HepG2 (cell line): ENCODE results near the gene TBRG4. TPM values are rescaled to one million over a fixed set of nuclear protein-coding genes. Genes with fewer than 3 reads are reported as not detected.

Source experiments
- ATAC-seq: fragments of 200-7000 bp; cut with Tn5 transposase; 3 replicates; pipeline ENCODE4 v1.9.1; 2020; ENCODE audit warnings: mild to moderate bottlenecking, moderate library complexity
- BruUV-seq: library from RNA; stranded (reverse); fragments of 400-500 nt; replicated peaks from 2 replicates; lab custom pipeline; 2021; lab: Mats Ljungman, UMichigan
- CTCF ChIA-PET: fragments of 300-600 bp; formaldehyde crosslinking; extraction: SDS; loops from one replicate; lab custom pipeline; 2021; ENCODE audit warnings: low total read pairs, inconsistent platforms, low intra/inter-chr PET ratio; lab: Yijun Ruan, JAX
- POLR2A ChIA-PET: fragments of 350-600 bp; sonication (Branson Sonifier 250); formaldehyde crosslinking; loops from one replicate; lab custom pipeline; 2020; ENCODE audit warnings: antibody characterized with exemption, inconsistent platforms; lab: Yijun Ruan, JAX
- DNase-seq: peaks from one replicate; pipeline ENCODE4 v3.0.0-alpha.2; 2015; ENCODE audit warnings: low spot score
- FAIRE-seq: peaks from 3 replicates; lab custom pipeline; 2011; peaks lifted over from hg19 to GRCh38; lab: Jason Lieb, UNC
- H2AFZ ChIP-seq: one replicate; pipeline ENCODE4 v1.6.1; 2011; ENCODE audit warnings: low read length, inconsistent platforms
- H3K27ac ChIP-seq: fragments of 300-600 bp; 3 replicates; pipeline ENCODE4 v1.8.0; 2011; ENCODE audit warnings: mixed run types, mild to moderate bottlenecking, mixed read lengths, low read length, inconsistent platforms; ENCODE audit not compliant: insufficient read depth; ENCODE audit errors: extremely low read length
- H3K27me3 ChIP-seq, 2 experiments: fragments of 200-600 bp in 1 of 2; 2 replicates in 1 of 2; 3 replicates in 1 of 2; pipeline versions ENCODE4 v1.6.0 to v1.8.0; 2011; ENCODE audit warnings: low read length in 2 of 2, mild to moderate bottlenecking in 2 of 2, moderate library complexity in 2 of 2, inconsistent platforms in 1 of 2; ENCODE audit not compliant: insufficient read depth in 2 of 2, control insufficient read depth in 1 of 2
- H3K36me3 ChIP-seq, 2 experiments: fragments of 200-600 bp in 1 of 2; replicated peaks in 1 of 2; 2 replicates in 1 of 2; 3 replicates in 1 of 2; pipeline versions ENCODE4 v1.5.1 to v1.8.0; 2011; ENCODE audit warnings: low read length in 2 of 2, inconsistent platforms in 1 of 2; ENCODE audit not compliant: insufficient read depth in 2 of 2, control insufficient read depth in 1 of 2
- H3K4me1 ChIP-seq: 2 replicates; pipeline ENCODE4 v1.5.1; 2012; ENCODE audit warnings: low read length, inconsistent platforms; ENCODE audit not compliant: insufficient read depth
- H3K4me2 ChIP-seq: 2 replicates; pipeline ENCODE4 v1.6.0; 2011; ENCODE audit warnings: low read depth, low read length, inconsistent platforms
- H3K4me3 ChIP-seq, 3 experiments: fragments of 200-600 bp in 1 of 3; sonication (generic), shearing (Covaris generic) in 1 of 3; replicated peaks in 1 of 3; 2 replicates each; pipeline ENCODE4 v1.5.1; 2011 to 2016; ENCODE audit warnings: low read length in 3 of 3, inconsistent platforms in 2 of 3, low read depth in 2 of 3, mild to moderate bottlenecking in 2 of 3, control low read depth in 1 of 3, mixed read lengths in 1 of 3; ENCODE audit not compliant: insufficient read depth in 1 of 3
- H3K79me2 ChIP-seq: one replicate; pipeline ENCODE4 v1.6.1; 2011; ENCODE audit warnings: low read length, inconsistent platforms; ENCODE audit not compliant: insufficient read depth
- H3K9ac ChIP-seq: 2 replicates; pipeline ENCODE4 v1.6.0; 2011; ENCODE audit warnings: mild to moderate bottlenecking, low read depth, low read length, inconsistent platforms; ENCODE audit not compliant: insufficient read depth
- H3K9me3 ChIP-seq: 2 replicates; pipeline ENCODE4 v1.5.1; 2012; ENCODE audit warnings: mild to moderate bottlenecking, low read length
- H4K20me1 ChIP-seq: 2 replicates; pipeline ENCODE4 v1.6.0; 2011; ENCODE audit warnings: inconsistent platforms, mild to moderate bottlenecking, low read length, moderate library complexity; ENCODE audit not compliant: insufficient read depth
- ARID4A ChIP-seq: sonication (generic); formaldehyde crosslinking; IDR thresholded peaks from 2 replicates; pipeline ENCODE4 v1.5.0; 2020; ENCODE audit warnings: mild to moderate bottlenecking, missing genetic modification reagents, borderline replicate concordance
- BCL3 ChIP-seq: sonication (generic); formaldehyde crosslinking; IDR thresholded peaks from 2 replicates; pipeline ENCODE4 v1.5.1; 2020; ENCODE audit warnings: mild to moderate bottlenecking, missing genetic modification reagents, moderate library complexity
- IRF9 ChIP-seq: sonication (generic); formaldehyde crosslinking; IDR thresholded peaks from 2 replicates; pipeline ENCODE4 v1.8.0; 2022; ENCODE audit warnings: missing genetic modification reagents, mild to moderate bottlenecking, borderline replicate concordance
- MLXIP ChIP-seq: sonication (generic); formaldehyde crosslinking; IDR thresholded peaks from 2 replicates; pipeline ENCODE4 v1.9.0; 2021; ENCODE audit warnings: missing genetic modification reagents, borderline replicate concordance
- SUZ12 ChIP-seq: fragments of 150-350 bp; IDR thresholded peaks from 2 replicates; pipeline ENCODE4 v1.6.1; 2014; ENCODE audit warnings: low read depth, low read length
- ZBTB43 ChIP-seq: sonication (generic); formaldehyde crosslinking; conservative IDR thresholded peaks from 2 replicates; pipeline ENCODE4 v1.4.0; 2020; ENCODE audit warnings: missing genetic modification reagents
- ZNF572 ChIP-seq: sonication (generic); formaldehyde crosslinking; IDR thresholded peaks from 2 replicates; pipeline ENCODE4 v1.5.1; 2020; ENCODE audit warnings: mild to moderate bottlenecking, missing genetic modification reagents
- ZNF766 ChIP-seq: sonication (generic); formaldehyde crosslinking; IDR thresholded peaks from 2 replicates; pipeline ENCODE4 v1.5.0; 2020; ENCODE audit warnings: missing genetic modification reagents, borderline replicate concordance
- ZNF776 ChIP-seq: sonication (generic); formaldehyde crosslinking; IDR thresholded peaks from 2 replicates; pipeline ENCODE4 v1.4.0; 2020; ENCODE audit warnings: mild to moderate bottlenecking, missing genetic modification reagents
- WGBS: methylation state at CpG from one replicate; pipeline ENCODE4 v1.1.6; 2017; ENCODE audit warnings: low lambda C conversion rate; 5-methylcytosine and 5-hydroxymethylcytosine counted together
- in situ Hi-C: cut with HindIII; loops from 2 replicates; pipeline ENCODE4 v1.10.0; 2017; ENCODE audit warnings: low pct_unique_long_range_greater_than_20kb; ENCODE audit not compliant: extremely low pct_ligation_motif_present
- intact Hi-C: fragments of 100-400 bp; cut with micrococcal nuclease; formaldehyde crosslinking; loops from one replicate; pipeline ENCODE4 v1.10.0; 2022; ENCODE audit not compliant: unreplicated experiment
- polyA plus RNA-seq, 8 experiments: library from polyadenylated mRNA; depleted of rRNA in 3 of 8; stranded (reverse) in 7 of 8; unstranded in 1 of 8; fragments of >200 nt; fragmentation: Illumina TruSeq in 4 of 8; extraction: Trizol in 4 of 8; gene quantifications; 2 replicates each; pipeline versions ENCODE4 v1.2.1 to v1.2.3, GENCODE V29; 2011 to 2016; ENCODE audit warnings: low read depth in 4 of 8, missing spikeins in 1 of 8, mixed read lengths in 1 of 8; ENCODE audit not compliant: insufficient read depth in 1 of 8
- total RNA-seq, 5 experiments: library from RNA; depleted of rRNA; stranded (reverse); fragments of >200 nt; fragmentation: Illumina TruSeq; extraction: Trizol; gene quantifications; 2 replicates each; pipeline ENCODE4 v1.2.3, GENCODE V29; 2016; ENCODE audit warnings: low read depth in 1 of 5

Gene TBRG4
- total and polyA plus RNA-seq, 2 of the 13 experiments (the other 11 are each of a cell fraction or from before 2014, with no cell fraction given): 87.8 to 107 TPM

DNA sequence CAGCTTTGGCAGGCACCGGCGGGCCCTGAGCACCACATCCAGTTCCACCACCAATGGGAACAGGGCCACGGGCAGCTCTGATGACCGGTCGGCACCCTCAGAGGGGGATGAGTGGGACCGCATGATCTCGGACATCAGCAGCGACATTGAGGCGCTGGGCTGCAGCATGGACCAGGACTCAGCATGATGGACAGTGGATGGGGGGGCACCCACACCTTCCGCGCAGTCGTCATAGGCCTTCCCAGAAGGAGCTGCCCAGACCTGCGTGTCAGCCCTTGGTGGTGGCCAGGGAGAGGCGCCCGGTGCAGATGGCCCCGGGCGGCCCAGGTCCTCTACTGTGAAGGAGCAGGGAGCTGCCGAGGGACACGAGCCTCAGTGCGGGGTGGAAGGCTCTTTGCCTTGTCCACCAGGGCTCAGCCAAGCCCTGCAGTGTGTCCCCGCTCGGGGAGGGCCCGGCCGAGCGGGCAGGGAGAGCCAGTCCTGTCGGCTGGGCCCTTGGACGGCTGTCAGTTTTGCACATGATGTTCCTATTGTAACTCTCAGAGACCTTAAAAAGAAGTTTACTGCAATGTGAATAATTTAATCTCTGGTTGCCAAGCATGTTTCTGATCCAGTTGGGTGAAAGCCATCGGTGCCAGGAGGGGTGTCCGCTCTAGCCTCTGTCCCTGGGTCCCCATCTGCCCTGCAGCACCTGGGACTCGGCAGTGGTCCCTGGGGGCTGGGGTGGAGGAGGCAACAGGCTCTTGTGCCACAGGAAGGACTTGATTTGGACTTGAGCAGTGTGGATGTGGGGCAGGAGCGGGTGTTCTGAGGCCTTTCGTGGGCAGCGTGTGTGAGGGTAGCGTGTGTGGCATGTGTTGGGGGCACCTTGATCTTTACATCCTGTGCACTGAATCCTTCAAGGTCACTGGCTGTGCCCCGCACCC is 35.4 kb downstream of the TBRG4 start:
- ATAC-seq (no peak), FAIRE-seq (no peak), DNase-seq (no peak)
- ChIA-PET POLR2A (no interaction called here), CTCF (no interaction called here)
- Histone ChIP-seq H3K4me3 (no peak overlapping the region), H3K79me2 (no peaks in the 10 kb centered on the region), H3K4me1 (no peaks in the 10 kb centered on the region), H4K20me1 (no peaks in the 10 kb centered on the region), H3K4me2 (no peak overlapping the region), H3K36me3 (peaks cover 6 to 16% of the 10 kb centered on the region in 2 experiments; a peak in 3 of 5 replicates), H3K9ac (no peak overlapping the region), H2AFZ (no peak overlapping the region), H3K27ac (no peak overlapping the region), H3K27me3 (peaks cover 0 to 3% of the 10 kb centered on the region in 2 experiments; a peak in 1 of 5 replicates), H3K9me3 (no peaks in the 10 kb centered on the region)
- WGBS: 96% methylated on average over 4 of the region's 35 CpGs
- intact Hi-C loops: no loop called here
- in situ Hi-C loops: no loop called here
- BruUV-seq: no TSS peak
- TF ChIP-seq SUZ12 (no peak), ARID4A (CRISPR knock-in tag) (no peak), ZNF572 (CRISPR knock-in tag) (no peak), ZBTB43 (CRISPR knock-in tag) (no peak), MLXIP (CRISPR knock-in tag) (no peak), BCL3 (no peak), IRF9 (CRISPR knock-in tag) (no peak), ZNF776 (CRISPR knock-in tag) (no peak), ZNF766 (CRISPR knock-in tag) (no peak)
